GM15510 (cell line): Measurements from ENCODE around the gene DSCAML1.

ENCODE experiments used
- POLR2A ChIP-seq: IDR thresholded peaks from 3 replicates; pipeline ENCODE4 v1.6.1; 2011; ENCODE audit warnings: borderline replicate concordance; ENCODE audit not compliant: insufficient read length; ENCODE audit errors: extremely low read depth

The DSCAML1 gene

DNA sequence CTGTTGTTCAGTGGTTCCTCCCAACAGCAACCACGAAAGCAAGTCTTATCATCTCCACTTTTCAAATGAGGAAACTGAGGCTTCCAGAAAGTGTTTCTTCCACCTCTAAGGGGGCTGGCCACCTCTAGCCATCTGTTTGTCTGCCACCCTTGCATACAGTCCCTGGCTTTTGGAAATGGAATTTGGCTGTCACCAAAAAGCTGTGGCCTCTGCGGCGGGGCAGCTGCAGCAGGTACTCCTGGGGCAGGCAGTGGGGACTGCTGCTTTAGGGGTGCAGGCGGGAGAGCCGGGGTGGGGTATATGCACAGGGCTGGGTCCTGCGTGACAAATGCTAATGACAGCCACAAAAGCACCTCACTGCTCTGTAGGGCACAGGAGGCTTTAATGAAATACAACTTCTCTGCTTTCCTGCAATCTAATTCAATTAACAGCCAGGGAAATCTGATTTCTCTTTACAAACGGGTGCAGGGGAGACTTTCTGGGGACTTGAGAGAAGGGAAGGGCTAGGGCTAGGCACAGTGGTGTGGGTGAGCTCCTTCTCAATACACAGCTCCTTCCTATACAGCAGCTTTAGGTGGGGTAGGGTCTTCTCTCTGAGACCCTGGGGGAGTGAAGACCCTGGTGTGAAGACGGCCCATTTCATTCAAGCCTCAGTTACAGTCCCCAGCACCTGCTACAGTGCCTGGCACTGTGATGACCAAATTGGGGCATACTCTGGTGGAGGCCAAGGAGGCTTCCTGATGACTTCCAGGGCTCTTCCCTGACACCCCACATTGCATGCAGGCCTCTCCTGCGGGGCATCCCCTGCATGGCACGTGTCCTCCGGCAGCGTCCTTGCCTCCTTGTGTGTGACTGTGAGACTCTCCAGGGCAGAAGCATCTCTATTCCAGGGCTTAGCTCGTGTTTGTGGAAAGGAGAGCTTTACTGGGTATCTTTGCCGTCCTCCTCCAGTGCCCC, 307.7 kb downstream of the DSCAML1 start:
- no peak for TF ChIP-seq POLR2A

DNA sequence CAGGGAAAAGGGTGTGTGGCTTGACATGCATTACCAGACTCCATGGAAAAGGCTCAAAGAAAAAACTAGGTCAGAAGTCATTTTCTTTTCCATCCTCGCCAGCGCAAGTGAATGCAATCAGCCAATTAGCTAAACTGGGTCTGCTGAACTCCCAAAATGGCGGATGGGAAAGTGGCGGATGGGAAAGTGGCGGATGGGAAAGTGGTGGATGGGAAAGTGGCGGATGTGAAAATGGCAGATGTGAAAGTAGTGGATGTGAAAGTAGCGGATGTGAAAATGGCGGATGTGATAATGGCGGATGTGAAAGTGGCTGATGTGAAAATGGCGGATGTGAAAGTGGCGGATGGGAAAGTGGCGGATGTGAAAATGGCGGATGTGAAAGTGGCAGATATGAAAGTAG, 311.0 kb downstream of the DSCAML1 start:
- no peak for TF ChIP-seq POLR2A

DNA sequence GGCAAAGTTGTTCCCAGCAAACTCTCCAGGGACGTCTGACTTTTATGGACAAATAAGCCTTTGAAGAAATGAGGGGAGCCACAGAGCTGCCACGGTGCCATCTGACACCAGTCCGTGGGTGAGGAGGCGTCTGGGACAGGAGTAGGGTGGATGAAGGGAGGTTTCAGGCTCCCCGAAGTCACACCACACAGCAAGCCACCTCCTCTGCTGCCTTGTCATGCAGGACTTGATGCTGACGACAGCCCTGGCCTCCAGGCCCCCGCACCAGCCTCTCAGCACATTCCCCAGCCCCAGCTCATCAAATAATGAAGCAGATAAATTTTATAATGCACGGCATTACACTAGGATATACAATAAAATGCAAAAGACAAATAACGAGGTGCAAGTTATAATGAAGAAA, 312.9 kb downstream of the DSCAML1 start:
- no peak for TF ChIP-seq POLR2A

GRCh38 chr11:117483372-117483771, 313.6 kb downstream of the DSCAML1 start:
- TF ChIP-seq POLR2A = no peak

- TF ChIP-seq POLR2A = no peak
Observed at GRCh38 chr11:117482881-117483280, 314.1 kb downstream of the DSCAML1 start.

DNA sequence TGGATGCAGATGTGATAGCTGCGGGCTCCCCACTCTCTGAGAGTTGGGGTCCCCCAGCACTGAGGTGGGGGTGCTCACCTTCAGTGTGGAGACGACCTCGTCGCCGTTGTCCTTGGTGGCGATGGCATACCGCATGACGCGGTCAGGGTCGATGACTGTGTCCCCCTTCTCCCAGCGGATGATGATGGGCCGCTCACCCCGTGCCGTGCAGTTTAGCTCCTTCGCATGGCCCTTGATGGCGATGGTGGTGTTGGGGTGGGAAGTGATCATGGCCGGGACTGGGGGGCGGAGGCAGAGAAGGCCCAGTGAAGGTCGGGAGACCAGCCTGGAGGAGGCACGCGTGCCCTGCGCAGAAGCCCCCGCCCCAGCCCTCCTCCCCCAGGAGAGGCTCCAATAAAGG, 315.1 kb downstream of the DSCAML1 start:
- TF ChIP-seq POLR2A = no peak

DNA sequence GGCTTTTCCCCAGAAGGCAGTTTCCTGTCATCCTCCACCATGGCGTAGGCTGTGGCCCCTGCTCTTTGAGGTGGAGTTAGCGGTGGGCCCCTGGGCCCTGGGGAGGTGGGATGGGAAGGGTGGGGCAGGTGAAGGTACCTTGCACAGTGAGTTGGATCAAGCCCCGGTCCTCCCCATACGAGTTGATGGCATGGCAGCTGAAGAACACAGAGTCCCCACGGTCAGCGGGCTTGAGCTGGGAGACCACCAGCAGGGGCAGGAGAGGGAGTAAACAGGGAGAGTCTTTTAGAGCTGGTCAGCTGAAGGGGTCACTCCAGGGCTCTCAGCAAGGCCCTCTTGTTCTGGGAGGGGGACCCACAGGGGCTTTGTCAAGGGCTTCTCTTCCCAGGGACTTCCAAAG, 316.0 kb downstream of the DSCAML1 start:
- no peak for TF ChIP-seq POLR2A

- no peak for TF ChIP-seq POLR2A
Observed at GRCh38 chr11:117480221-117480620, 316.8 kb downstream of the DSCAML1 start.

- TF ChIP-seq POLR2A = no peak
Observed at GRCh38 chr11:117479372-117479771, 317.6 kb downstream of the DSCAML1 start.

GRCh38 chr11:117478926-117479325, 318.1 kb downstream of the DSCAML1 start:
- no peak for TF ChIP-seq POLR2A

DNA sequence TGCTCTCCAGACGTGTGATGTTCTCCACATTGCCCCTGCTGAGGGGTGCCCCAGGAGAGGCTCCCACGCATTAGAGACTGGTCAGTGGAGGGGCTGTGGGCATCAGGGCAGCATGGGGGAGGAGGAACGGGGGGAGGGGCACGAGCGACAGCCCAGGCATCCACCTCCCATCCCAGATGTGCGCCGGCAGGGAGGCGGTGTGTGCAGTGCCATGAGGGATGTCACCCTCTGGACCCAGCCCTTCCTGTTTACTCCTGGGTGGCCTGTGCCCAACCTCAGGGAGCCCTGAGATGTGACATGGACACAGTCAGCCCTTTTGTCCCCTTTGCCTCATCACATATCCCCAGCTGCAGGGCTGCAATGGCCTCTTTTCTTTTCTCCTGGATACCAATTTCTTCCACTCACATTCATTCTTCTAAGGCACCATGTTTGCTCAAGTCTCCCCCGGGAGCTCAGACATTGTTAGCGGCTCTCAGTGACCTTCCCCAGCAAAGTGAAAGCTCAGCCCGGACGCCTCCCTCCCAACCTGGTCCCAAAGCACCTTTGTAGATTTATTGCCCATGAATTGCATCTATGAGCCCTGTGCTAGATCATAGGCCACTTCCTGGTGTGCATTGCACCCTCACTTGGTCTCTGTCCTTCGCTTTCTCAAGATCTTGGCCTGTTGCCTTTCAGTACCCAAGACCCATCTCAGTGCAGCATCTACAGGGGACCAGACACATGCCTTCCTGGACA, 318.7 kb downstream of the DSCAML1 start:
- no peak for TF ChIP-seq POLR2A

DNA sequence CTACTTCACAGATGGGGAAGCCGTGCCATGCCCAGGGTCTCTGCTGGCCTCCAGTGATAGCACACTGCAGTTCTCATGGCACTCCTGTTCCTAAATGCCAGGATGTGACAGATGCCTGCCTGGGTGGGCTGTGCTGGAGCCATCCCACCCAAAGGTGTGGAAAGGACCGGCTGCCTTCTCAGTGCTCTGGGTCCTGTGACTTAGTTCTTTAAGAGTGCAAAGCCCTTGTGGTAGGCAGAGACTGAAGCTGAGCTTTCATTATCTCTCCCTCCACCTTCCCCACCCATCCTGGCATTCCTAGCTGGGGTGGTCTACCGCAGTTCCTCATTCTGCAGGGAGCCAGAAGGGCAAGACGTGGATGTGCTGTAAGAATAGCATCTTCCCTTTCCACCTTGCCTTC, 319.3 kb downstream of the DSCAML1 start:
- TF ChIP-seq POLR2A = no peak

DNA sequence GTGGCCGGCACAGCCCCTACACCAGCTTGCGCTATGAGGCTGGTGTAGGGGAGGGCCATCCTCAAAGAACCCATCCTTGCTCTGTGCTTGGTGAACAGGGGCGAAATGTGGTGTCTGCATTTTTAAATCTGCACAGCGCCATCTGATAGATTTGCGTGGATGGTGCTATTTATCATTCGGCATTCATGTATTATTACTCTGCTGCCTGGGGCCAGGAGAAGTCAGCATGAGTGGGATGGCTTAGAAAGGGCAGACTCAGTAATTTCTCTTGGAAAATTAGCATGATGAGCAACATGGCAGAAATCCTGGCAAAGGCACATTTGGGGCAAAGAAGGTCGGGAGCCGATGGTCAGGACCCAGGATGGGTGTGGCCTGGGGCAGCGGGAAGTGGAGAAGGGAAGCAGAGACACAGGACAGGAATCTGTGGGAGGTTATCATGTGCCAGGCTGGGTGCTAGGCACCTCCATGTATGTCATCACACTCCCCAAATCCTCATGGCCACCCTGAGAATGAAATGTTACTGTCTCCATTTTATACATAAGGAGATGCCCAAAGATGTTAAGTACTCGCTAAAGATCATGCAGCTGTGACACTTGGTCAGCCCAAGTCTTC, 320.4 kb downstream of the DSCAML1 start:
- TF ChIP-seq POLR2A = no peak

DNA sequence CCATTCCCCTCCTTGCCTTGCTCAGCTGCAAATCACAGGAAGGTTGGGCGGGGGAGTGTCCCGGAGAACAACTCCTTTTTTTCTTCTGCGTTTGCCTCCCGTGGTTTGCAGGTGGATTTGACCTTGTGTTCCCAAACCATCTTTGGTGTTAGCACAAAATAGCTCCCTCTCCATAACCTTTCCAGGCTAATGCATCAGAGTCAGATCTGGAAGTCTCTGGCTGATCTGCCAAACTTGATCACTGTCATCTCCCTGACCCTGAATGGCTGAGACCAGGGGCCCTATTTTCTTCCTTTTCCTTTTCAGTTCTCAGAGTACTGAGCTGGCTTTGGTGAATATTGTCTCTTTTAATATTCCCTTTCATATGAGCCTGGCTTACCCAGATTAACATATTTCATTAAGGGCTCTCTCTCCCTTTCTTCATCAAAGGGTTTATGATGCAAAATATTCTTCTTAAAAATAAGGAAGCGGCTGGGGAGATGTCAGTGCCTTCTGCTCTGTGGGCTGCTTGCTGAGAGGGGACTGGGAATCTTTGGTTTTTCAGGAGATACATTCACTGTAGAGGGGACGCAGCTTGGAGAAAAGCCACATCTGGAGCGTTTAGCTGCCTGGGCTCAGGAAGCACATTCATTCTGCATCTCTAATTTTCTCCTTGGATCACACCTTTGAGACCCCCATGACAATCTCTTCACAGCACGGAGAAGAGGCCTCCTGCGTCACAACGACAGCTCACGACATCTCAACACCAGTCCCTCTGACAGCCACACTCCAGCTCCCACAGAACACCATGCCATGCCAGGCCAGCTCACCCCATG, 321.1 kb downstream of the DSCAML1 start:
- TF ChIP-seq POLR2A = no peak
